Anterior cingulate cortex (tissue), 58 donors: ENCODE results near the gene GABRB3.

Source experiments
- DNase-seq, 58 donors: peaks; one replicate each; lab custom pipeline; 2025; lab: John Stamatoyannopoulos, UW

The GABRB3 gene

DNA sequence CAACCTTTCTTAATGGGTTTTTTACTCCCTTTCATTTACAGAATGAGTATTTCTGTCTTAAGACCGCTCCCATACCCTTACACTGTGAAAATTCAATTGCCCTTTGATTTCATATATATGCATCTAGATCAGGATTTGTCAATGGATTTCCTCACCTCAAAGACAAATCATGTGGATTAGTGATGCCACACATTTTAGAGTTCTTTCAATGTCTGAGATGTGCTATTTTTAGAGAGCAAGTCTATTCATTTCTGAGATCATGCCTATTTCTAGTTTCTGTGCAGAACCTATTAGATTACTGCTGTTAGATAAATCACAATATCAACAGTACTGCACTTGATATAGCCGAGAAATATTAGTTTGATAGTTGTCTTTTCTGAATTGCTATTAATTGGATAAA lies 137.3 kb downstream of the GABRB3 start:
- DNase-seq, result no peak

DNA sequence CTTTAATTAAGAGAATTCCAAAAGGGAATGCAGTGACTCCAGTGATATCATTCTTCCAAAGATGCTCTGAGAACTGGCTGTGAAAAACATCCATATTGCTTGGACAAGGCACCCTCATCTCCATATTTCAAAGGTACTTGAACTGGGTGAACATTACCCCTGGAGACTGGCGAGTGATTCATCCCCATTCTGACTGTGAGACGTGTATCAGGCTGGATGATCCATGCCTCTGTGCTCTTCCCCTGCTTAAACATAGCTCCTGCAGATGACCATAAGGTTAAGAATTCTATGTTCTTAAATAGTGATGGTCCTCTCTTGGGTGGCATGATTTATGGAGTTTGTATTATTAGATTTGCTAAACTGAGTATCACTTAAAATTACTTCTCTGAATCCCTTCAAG lies 137.8 kb downstream of the GABRB3 start:
- no peak for DNase-seq

DNA sequence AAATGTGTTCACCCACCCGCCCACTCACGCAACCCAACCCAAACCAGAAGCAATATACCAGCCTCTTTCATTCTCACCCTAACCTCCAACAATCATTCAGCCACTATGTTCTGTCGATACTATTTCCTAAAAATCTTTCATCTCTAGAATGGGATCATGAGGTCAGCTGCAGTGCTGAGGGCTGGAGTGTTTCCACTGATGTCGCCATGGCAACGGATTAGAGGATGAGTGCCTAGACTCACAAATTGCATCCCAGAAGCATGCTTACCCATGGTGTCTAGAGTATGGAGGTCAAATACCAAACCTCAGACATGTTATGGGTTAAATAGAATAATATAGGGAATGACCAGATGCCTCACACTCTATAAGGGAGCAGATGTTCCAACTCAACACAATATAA lies 138.5 kb downstream of the GABRB3 start:
- no peak for DNase-seq

DNA sequence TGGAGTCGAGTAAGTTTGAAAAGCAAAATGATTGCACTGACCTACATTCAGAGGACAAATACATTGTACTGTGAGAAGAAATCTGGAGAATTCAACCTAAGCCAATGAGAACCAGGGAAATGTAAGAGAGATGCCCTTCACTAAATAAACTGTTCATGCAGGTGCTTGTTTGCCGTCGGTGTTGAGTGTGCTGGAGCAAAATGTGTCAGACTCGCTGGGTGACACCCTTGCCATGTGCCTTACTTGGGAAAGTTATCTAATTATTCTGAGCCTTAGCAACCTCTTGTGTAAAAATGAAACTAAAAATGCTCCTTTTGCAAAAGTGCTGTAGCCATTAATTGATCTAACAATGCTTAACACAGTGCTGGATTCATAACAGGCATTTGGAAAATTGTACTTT lies 140.4 kb downstream of the GABRB3 start:
- no peak for DNase-seq

DNA sequence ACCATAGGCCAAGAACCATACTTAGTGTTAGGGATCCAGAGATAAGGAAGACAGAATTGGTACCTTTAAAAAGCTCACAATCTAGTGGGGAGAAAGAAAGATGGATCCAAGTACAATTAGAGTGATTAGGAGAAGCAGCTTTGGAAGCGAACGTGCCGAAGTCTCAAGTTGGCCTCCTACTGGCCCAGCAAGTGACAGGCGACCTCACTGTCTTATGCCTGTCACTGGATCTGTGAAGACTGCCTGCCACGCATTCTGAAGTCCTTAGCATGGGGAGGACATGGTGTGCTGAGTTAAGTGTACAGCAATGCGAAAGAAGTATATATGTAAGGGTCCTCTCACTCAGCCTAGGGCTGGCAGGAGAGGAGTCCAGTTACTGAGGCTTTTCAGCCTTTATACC lies 141.0 kb downstream of the GABRB3 start:
- DNase-seq, result no peak

DNA sequence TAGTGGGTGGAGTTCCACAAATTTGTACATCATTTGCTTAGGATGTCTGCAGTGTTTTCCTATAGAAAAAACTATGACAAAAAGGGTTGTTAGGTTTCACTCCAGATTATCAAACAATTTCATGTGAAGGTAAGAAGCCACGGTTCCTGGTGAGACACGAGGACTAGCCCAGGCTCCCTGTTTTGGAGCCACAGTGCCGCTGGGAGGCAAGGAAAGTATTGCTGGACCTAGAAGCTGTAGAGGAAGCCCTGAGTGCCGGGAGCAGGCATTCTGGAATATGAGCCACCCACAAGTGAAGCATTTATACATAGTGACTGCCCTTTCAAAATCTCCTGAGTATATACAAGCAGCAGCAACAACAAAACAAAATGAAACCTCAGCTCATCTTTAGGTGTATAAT lies 142.0 kb downstream of the GABRB3 start:
- DNase-seq, result no peak

DNA sequence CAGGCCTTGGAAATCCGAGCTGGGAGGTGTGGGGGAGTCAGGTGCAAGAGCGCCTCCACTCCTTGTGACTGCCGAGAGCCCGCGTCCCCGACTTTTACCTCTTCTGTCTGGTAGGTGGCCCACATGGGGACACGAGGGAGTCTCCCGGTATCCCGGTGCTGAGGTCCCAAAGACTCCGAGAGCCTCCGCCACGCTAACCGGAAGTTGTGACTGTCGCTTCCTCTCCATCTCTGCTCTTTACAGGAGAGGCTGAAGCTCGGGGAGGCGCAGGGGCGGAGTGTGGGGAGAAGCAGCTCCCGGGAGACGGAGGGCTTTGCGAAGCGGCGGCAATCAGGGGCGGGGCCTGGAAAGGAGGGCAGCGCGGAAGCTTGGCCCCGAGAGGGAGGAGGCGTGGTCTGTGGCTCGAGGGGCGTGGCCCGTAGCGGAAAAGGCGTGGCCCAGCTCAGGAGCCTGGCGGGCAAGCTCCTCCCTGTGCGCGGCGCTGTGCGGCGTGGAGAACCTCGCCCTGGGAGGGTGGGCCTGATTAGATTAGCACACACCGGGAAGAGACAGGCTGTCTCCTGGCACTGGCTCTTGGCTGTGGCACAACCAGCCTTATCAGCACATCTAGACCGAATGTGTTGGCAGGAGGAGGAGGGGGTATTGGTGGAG lies 143.9 kb downstream of the GABRB3 start:
- peak in 32 of 58 donors; percentile 8 to 72 (median 36) for DNase-seq

DNA sequence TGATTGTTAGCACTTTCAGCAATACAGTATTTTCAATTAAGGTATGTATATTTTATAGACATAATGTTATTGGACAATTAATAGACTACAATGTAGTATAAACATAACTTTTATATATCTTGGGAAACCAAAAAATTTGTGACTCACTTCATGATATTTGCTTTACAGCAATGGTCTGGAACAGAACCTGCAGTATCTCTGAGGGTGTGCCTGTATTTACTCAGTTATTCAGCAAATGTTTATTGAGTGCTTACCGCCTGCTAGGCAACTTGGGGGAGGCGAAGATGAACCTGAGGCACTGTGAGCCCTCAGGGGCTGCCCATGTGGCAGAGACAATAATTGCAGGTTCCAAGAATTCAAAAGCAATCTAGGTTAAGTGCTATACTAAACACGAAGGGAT lies 144.8 kb downstream of the GABRB3 start:
- no peak for DNase-seq

DNA sequence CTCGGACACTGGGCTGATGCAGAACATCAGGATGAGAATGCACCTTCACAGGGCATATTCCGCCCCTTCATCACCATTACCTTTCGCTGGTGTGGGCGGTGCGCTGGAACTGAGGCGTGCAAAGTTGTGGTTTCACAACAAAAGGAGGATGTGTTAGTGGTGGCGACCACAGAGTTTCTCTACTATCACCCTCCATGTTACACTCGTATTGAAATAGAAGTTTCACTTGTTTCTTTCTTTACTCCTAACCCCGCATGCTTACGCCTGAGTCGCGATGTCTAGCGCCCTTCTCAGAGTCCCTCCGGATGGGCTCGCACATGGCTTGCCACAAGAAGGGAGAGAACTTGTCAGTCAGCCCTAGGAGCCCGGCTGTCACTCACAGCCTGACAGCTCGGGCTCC lies 148.7 kb downstream of the GABRB3 start:
- DNase-seq, result no peak

DNA sequence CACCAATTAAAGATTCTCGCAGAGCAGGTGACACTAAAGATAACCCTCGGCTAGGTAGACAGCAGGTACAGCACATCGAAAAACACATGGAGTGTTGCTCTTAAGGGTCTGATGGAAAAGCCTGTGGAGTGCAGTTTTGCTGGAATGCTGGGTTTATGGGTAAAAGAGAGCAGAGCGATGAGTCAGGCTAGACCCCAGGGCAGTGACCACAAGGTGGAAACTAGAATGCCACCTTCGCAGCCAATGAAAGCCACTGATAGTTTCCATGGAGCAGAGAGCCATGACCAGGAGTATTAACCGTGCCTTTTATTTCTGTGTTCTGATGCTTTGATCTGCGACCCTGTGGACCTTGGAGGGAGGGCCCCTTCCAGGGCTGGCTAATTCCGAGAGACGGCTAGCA lies 149.8 kb downstream of the GABRB3 start:
- no peak for DNase-seq

DNA sequence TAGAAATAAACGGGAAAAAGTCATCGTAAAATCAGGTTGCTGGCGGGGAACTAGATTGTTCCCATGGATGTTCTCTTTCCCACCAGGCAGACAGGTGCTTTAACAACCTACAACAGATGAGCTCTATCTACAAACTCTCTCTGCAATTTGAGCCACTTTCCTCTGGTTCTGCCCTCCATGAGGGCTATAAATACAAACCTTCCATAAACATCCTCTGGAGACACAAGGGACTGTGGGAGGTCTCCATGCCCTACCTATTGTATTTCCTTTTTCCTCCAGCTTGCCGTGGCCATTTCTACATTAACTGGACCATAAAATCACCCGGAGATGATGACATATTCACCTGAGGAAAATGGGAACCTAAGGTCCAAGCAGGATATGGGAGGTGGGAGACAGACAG lies 151.1 kb downstream of the GABRB3 start:
- DNase-seq, result no peak

DNA sequence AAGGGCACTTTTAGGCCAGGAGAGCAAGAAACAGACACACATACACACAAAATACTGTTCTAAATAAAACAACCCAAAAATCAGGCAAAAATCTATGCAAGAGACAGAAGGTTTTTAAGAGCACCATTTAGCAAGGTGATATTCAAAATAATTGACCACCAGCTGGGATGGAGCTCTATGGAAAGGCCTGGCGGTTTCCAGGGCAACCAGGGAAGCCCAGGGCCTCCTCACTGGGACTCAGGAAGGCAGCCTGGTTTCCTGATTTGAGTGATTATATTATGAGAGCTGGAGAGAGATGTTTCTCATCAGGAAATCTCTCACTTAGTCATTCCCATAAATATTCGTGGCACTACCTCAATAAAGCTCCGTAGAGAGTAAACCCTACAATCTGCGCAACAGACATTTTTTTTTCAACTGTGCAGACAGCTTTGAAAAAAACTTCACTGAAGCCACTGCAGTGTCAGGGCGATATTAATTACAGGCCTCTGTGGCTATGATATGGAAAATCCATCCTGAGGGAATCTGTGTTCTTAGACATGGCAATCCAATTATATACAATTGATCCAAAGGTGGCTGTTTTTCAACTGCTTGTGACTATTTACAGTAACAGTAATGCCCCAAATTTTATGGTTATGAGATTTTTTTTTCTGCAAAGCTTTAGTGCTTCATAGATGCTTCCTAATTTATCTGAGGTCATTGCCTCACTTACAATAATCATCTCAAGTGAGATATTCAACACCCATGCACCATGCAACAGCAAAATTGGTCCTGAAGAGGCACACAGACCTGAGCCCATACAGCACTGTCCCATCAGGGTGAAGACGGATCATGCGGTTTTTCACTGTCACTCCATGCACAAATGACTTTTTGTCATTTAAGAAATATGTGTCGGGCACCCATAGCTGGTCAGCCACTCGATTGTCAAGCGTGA lies 152.1 kb downstream of the GABRB3 start:
- DNase-seq, result no peak

DNA sequence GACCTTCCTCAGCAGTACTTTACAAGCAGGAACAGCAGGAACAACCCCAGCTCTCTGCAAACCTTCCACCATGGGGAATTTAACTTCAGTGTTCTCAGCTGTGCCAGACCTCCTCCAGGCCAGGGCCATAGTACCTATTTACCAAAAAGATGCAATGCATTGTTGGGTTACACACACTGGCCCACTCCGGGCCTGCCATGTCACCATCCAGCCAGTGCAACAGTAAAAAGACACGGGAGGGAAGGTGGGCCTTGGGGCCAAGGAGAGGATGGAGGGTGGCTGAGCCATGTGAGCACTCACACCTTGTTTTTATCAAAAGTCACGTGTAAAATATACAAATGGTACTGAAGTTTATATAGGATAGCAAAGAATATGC lies 157.0 kb downstream of the GABRB3 start:
- no peak for DNase-seq

DNA sequence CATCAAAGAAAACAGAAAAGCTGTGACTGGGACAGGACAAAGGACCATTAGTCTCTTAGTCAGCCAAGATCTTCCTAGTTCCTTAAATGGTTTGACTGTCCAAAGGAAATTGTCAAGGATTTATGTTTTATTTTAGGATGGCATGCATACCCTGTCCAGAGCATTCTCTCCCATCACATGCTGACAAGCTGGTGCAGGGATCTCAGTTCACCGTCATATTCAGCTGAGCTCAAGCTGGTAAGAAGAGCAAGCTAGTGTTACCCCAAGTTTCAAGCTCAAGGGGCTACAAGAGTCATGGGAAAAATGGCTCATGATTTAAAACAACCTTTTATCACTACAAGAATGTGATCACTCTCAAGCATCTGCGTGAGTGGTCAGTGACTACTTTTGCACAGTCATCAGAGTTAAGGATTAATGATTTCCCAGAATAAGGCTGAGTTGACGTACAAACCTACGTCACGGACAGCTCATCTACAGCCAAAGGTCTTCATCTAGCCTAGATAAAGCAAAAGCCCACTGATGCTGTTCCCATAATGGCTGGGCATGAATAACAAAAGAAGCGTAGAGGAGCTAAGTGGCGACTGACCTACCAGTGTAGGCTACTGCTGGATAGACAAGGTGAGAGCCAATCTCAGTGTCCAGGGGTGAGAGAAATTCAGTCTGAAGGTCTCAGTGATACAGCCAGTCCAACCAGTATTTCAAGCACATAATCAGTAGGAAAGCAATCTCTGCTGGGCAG lies 157.5 kb downstream of the GABRB3 start:
- no peak for DNase-seq

DNA sequence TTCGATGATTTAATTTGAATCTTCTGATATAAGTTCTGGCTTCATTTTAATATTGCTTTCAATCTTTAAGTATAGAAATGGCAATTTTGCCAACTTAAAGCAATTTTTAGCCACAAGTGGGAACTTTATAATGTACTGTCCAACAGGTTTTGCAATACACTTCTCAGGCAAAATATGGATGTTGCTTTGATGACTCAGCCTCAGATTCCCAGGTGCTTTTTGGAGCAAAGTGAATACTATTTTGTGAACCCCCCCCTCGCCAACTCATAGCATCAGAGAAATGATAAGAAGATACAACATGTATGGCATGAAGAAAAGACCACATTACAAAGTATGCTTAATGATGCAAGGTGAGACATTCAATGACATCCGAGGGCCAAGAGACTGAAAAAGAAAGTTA lies 158.1 kb downstream of the GABRB3 start:
- no peak for DNase-seq

DNA sequence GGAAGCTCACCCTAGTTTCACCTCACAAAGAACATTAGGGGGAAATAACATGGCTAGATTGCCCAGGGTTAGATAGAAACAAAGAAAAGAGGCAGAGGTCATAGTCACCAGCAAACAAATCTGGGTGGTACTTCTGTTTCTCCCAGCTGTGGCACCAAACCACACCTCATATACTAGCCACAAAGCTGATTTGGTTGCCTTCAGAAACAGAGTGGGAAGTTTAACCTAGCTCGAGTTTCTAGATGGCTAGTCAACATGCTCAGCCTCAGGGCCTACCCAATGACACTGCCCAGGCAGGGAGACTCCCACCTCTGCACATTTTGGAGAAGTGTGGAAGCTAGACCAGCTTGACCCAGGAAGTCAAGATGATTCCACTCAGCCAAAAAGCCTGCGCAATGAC lies 174.2 kb downstream of the GABRB3 start:
- no peak for DNase-seq

DNA sequence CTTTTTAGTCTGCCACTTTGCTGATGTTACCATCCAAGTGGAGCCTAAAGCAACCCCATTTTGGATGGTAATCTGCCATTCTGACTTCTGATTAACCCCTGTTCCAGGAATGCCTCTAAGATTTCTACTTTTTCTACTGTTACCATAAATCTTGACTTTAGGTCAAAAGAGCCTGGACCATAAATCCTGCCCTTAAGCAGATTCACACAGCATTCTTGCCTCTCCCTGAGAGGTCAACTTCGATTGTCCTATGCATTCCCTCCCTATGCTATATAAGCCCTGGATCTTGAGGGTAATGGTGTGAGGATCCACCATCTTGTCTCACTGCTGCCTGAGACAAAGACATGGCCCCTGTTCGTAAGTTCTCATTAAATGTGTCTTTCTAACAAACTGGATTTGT lies 177.3 kb downstream of the GABRB3 start:
- no peak for DNase-seq

DNA sequence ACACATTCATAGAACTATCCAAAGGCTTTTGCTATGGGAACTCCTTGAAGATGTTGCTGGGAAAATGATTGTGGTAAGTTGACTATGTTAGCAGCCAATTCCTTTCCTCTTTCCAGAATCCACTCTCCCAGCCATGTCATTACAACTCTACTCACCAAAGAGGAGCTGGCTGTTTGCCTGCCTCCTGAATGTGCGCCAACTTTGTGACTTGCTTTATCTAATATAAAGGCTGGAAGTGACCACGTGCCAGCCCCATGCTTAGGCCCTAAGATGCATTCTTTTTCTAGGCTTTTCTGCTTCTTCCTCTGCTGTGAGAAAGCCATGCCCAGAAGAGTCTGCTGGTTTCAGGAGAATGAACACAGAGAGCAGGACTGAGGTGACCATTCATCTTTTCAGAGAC lies 182.2 kb downstream of the GABRB3 start:
- DNase-seq, result peak in 11 of 58 donors; percentile 2 to 27 (median 4)

DNA sequence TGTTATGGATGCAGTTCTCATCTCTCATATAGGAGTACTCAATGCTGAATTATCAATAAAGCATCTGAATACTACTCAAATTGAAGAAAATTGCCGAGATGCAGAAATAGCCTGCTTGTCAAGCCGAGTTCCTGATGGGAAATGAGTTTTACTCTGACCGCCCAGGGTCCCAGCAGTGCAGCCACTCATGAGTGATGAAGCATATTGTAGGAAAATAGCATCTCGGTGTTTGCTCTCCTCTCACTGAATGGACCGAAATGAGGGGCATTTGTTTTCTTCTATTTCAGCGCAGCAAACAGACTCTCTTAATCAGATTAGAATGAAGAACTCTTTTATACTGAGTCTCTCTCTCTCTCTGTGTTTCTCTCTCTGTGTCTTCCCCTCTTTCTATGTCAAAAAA lies 190.0 kb downstream of the GABRB3 start:
- DNase-seq, result no peak

DNA sequence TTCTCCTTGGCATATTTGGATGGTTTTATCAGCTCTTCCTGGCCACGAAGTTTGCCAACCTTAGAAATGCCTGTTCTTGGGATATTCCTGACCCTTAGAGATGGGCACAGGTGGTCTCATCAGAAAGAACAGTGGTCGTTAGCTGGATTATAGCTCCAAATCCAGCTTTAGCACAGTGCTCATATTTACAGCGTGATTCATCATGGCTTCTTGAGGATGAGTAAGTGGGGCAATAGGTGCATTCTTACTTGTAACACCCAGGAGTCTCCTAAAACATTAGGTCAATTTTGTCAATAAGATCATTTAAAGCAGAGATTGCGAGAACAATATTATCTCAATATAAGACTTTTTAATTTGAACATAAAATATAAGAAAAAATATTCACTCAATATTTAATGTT lies 191.9 kb downstream of the GABRB3 start:
- no peak for DNase-seq

DNA sequence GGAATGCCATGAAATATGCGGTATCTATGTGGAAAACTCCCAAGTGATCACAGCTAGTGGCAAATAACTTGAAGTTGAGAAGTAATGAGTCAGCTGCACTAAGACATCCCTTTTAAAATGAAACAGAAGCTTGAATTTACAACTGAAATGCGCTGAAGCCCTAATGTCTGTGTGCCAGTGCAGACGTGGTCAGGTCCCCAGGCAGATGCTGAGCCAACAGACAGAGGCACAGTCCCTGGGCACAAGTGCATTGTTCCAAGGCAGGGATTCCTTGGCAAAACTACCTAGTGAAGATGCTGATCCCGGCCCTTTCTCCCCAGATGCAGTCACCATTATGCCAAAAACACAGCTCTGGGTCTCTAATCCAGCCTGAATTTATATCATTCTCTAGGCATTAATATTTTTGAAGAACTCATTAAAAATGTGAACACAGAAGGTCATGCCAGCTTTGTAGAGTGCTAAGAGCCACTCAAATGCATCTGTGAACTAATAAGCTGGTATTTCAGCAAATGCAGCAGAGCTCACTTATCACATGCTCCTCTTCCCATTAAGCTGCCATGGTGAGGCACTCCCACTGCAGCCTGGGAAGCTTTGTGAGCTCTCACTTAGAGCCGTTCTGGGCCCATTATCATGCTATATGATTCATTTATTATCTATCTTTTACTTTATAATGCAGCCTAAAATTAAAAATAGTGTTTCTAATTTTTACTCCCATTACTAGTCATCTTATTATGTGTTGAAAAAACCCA lies 200.1 kb downstream of the GABRB3 start:
- peak in 2 of 58 donors; percentile 8 to 14 for DNase-seq
